WTC11 (cell line): ENCODE data around the gene RAB8B.

Experiments used
- CREM ChIP-seq: sonication (generic); formaldehyde crosslinking; IDR thresholded peaks from 2 replicates; pipeline ENCODE4 v1.8.1; 2022; ENCODE audit warnings: mild to moderate bottlenecking, missing genetic modification reagents, moderate library complexity
- ESRRA ChIP-seq: sonication (generic); formaldehyde crosslinking; IDR thresholded peaks from 2 replicates; pipeline ENCODE4 v1.8.1; 2022; ENCODE audit warnings: mild to moderate bottlenecking, missing genetic modification reagents, borderline replicate concordance
- JUN ChIP-seq: sonication (generic); formaldehyde crosslinking; IDR thresholded peaks from 2 replicates; pipeline ENCODE4 v1.8.0; 2023; ENCODE audit warnings: mild to moderate bottlenecking, missing genetic modification reagents
- MYBL2 ChIP-seq: sonication (generic); formaldehyde crosslinking; IDR thresholded peaks from 2 replicates; pipeline ENCODE4 v1.8.1; 2023; ENCODE audit warnings: mild to moderate bottlenecking, moderate library complexity, missing genetic modification reagents
- ZNF317 ChIP-seq: sonication (generic); formaldehyde crosslinking; IDR thresholded peaks from 2 replicates; pipeline ENCODE4 v1.8.1; 2023; ENCODE audit warnings: low read depth, mild to moderate bottlenecking, moderate library complexity, missing genetic modification reagents, borderline replicate concordance
- TF ChIP-seq, protein P1 (sequence below): fragments of 200-600 bp; IDR thresholded peaks from 2 replicates; pipeline ENCODE4 v1.8.0; 2022; ENCODE audit warnings: antibody characterized with exemption
- TF ChIP-seq, protein P2 (sequence below): sonication (generic); formaldehyde crosslinking; conservative IDR thresholded peaks from 2 replicates; pipeline ENCODE4 v1.8.1; 2022; ENCODE audit warnings: mild to moderate bottlenecking, missing genetic modification reagents

DNA sequence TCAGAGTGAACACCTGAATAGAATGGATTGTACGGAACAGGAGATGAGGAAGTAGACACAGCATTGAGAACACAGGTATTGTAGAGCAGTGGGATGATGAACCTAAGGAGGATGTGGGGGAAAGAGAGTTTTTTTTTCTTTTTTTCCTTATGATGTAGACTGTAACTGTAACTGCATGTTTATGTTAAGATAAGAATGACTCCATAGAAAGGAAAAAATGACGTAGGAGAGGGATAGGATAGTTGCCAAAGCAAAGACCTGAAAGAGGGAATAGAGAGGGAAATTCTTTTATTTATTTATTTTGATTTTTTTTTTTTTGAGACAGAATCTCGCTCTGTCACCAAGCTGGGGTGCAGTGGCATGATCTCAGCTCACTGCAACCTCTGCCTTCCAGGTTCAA is 121.2 kb downstream of the RAB8B start:
- TF ChIP-seq, protein P1, sequence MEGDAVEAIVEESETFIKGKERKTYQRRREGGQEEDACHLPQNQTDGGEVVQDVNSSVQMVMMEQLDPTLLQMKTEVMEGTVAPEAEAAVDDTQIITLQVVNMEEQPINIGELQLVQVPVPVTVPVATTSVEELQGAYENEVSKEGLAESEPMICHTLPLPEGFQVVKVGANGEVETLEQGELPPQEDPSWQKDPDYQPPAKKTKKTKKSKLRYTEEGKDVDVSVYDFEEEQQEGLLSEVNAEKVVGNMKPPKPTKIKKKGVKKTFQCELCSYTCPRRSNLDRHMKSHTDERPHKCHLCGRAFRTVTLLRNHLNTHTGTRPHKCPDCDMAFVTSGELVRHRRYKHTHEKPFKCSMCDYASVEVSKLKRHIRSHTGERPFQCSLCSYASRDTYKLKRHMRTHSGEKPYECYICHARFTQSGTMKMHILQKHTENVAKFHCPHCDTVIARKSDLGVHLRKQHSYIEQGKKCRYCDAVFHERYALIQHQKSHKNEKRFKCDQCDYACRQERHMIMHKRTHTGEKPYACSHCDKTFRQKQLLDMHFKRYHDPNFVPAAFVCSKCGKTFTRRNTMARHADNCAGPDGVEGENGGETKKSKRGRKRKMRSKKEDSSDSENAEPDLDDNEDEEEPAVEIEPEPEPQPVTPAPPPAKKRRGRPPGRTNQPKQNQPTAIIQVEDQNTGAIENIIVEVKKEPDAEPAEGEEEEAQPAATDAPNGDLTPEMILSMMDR = no peak
- TF ChIP-seq CREM (CRISPR knock-in tag) (no peak), ZNF317 (CRISPR knock-in tag) (no peak), ESRRA (no peak), JUN (CRISPR knock-in tag) (no peak), MYBL2 (CRISPR knock-in tag) (no peak)
- TF ChIP-seq, protein P2, sequence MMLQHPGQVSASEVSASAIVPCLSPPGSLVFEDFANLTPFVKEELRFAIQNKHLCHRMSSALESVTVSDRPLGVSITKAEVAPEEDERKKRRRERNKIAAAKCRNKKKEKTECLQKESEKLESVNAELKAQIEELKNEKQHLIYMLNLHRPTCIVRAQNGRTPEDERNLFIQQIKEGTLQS (CRISPR knock-in tag) = no peak
